Activated T-helper 1 cell treated with anti-CD3 and anti-CD28 coated beads, Interleukin-12 subunit alpha, Interleukin-12 subunit beta, Interleukin-2, Interleukin-4 antibody, amounts not matched to agents 30 ng/mL and 10 ng/mL and 1 ng/mL, durations not matched to agents 14 hours and 24 hours and 36 hours (primary cell): ENCODE measurements around the gene CNDP1. TPM values are rescaled to one million over a fixed set of nuclear protein-coding genes. Genes with fewer than 3 reads are reported as not detected.

Experiments
- total RNA-seq: library from RNA; stranded (reverse); gene quantifications from 2 replicates; pipeline ENCODE4 v1.2.3, GENCODE V29; 2022

CNDP1 gene
- total RNA-seq, 1 donor from 2014 or later: not detected

Other genes with a start within 250 kb of the CNDP1 start
- 36.0 and 40.5 TPM in 2 replicates for gene CYB5A, start 242.5 kb upstream of the CNDP1 start, total RNA-seq
- not detected in 2 replicates for gene C18orf63, start 218.7 kb upstream of the CNDP1 start, total RNA-seq
- not detected in 2 replicates for gene DIPK1C, start 77.2 kb upstream of the CNDP1 start, total RNA-seq
- 159 and 164 TPM in 2 replicates for gene CNDP2, start 38.1 kb upstream of the CNDP1 start, total RNA-seq
- gene ZNF407, start 63.4 kb downstream of the CNDP1 start, total RNA-seq: 19.8 and 21.4 TPM in 2 replicates